Parietal lobe (tissue), 2 donors: ENCODE data around the gene SLC12A1. TPM values are rescaled to one million over a fixed set of nuclear protein-coding genes. Genes with fewer than 3 reads are reported as not detected.

Experiments used
- small RNA-seq: library from RNA; depleted of rRNA; stranded (forward); fragments of <200 nt; gene quantifications from one replicate; pipeline ENCODE3, GENCODE V24; 2014; ENCODE audit warnings: low replicate concordance
- total RNA-seq: library from RNA; depleted of rRNA; stranded (reverse); fragments of >200 nt; gene quantifications from one replicate; pipeline ENCODE4 v1.2.3, GENCODE V29; 2014

SLC12A1 gene
- total RNA-seq = 2.2 TPM

DNA sequence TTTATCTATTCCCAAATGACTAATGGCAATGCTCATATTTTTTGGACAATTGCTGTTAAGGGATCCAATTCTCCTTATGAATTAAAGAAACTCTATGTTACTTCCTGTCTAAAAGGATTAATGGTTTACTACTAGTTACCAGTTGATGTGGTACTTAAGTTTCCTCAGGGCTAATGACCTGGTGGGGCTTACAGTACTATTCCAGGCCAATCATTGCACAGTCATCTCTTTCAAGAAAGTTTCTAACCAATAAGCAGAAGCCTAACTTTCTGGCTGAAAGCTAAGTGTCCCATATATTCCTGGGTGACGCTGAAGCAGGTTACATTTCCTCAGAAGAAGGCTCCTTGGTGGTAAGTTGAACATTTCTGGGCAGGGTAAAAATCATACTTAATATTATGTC, at the start of gene SLC12A1:
SLC12A1 (plus strand) TSS at position 322 of the 400 bp plus-strand sequence. CDS start 1,418 bp downstream, outside the sequence.

DNA sequence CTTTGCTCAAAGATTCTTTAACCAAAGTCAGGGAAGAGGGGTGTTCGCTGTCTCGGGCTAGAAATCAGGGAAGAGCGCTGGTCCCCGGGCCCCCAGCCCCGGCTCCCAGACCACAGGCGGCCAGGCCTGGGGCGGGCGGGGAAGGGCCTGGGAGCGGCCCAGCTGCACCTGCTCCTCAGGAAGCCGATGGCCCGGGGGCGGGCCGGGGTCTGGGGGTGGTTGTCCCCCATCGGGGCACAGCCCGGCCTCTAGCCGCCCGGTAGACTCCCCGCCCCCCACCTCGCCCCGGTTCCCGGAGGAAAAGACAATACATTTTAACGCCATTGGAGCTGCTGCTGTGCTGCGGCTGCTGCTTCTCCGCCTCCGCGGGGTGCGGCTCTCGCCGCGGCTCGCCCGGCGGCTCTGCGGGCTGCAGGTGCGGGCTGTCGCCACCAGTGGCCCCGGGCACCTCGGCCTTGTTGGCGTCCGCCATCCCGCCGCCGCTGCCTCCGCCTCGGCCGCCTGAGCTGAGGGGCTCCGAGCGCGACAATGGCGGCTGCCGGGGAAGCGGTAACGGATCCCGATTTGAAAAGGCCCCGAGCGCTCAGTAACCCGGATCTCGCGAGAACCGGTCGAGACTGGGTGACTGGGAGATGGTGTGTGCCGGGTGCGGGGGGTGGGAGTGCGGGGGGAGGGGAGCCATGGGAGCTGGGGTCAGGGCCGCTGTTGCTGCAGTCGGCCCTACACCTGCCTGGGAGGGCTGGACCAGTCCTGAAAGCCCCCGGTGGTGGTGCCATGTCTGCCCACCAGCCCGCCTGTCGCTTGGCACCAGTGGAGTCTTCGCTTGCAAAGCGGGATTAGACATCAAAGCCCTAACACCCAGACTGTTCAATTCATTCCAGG, 28.1 kb upstream of the SLC12A1 start, which contains the start of gene MYEF2:
MYEF2 (minus strand) TSS at position 530 of the 882 bp plus-strand sequence; CDS start at position 472, 58 bp downstream.

DNA sequence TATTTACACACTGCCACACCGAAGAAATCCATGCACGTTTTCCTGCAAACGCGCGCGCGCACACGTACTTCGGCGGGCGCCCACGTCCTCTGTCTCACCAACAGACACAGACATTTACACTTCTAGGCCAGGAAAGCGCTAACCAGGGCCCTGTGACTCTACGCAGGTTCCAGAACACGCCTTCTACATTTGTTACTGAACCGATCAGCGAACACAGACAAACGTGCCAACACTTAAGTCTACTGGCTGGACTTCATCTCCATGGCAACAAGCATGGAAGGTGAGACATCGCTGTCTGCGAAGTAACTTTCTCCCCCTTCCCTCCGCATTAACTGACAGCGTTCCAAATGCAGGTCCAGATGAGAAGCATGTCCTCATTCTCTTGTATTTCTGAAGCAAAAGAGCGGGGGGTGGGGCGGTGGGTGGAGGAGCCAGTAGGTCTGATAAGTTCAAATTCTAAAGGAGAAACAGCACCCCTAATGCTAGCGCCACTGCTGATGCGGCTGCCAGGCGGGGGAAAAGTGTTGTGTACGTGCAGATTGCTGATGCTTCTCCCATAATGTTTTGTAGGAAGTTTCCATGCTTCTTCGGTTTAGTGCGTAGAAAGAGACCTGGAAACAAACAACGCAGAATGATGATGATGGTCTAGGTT, 14.4 kb upstream of the SLC12A1 start, which contains the start of gene CTXN2:
CTXN2 (plus strand) TSS at position 92 of the 652 bp plus-strand sequence. CDS start 9,636 bp downstream, outside the sequence.

DNA sequence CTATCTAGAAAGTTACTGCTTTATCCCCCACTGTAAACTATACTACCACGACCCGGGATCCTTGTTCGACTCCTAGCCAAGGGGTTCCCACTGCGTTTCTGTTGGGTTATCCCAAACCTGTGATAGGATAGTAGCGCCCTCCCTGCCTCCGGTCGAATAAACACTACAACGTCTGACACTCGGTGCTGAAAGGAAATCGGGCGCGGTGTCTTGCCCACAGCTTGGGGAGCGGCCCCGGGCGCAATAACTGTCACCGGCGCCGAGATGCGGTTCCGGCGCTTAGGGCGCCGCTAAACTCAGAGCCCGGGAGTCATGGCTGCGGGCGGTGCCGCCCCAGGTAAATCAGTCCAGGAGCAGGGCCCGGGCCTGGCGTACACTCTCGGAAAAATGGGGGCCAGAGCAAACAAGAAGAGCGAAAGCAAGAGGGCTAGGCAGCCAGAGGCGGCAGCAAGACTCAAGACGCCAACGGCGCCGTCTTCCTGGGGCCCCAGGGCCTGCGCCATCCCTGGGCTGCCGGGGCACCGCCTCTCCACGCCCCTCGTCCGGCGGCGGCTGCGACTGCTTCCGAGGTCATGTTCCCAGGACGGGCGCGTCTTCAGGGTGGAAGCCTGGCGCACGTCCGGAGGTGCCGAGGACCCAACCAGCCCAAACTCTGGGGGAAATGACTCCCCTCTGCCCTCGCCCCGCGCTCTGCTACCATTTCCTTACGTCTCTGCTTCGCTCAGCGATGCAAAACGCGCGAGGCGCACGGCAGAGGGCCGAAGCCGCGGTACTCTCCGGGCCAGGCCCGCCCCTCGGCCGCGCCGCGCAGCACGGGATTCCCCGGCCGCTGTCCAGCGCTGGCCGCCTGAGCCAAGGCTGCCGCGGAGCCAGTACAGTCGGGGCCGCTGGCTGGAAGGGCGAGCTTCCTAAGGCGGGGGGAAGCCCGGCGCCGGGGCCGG, 125.0 kb downstream of the SLC12A1 start, which contains the start of gene DUT:
DUT (plus strand) TSS at position 575 of the 941 bp plus-strand sequence; CDS start at position 662, 87 bp downstream.

Small RNA genes lying within 50 kb of the gene (small RNA-seq; reads per million reads assigned to genes)
- not detected for gene RF00019

Other genes starting within 250 kb of the SLC12A1 start
- not detected for gene SLC24A5, start 85.3 kb upstream of the SLC12A1 start, total RNA-seq
- gene MYEF2, start 28.0 kb upstream of the SLC12A1 start, total RNA-seq = 179 TPM
- gene CTXN2, start 14.6 kb upstream of the SLC12A1 start, total RNA-seq = 0.63 TPM
- 41.3 TPM for gene DUT, start 125.1 kb downstream of the SLC12A1 start, total RNA-seq